ENCODE measurements around the gene CBLL1. TPM values are rescaled to one million over a fixed set of nuclear protein-coding genes. Genes with fewer than 3 reads are reported as not detected.
A peak's percentile ranks its signal among the peaks of the same experiment; 100 is the strongest.

CBLL1 gene, protein sequence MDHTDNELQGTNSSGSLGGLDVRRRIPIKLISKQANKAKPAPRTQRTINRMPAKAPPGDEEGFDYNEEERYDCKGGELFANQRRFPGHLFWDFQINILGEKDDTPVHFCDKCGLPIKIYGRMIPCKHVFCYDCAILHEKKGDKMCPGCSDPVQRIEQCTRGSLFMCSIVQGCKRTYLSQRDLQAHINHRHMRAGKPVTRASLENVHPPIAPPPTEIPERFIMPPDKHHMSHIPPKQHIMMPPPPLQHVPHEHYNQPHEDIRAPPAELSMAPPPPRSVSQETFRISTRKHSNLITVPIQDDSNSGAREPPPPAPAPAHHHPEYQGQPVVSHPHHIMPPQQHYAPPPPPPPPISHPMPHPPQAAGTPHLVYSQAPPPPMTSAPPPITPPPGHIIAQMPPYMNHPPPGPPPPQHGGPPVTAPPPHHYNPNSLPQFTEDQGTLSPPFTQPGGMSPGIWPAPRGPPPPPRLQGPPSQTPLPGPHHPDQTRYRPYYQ
- polyA plus RNA-seq (ENCODE audit: insufficient read length in 4 of 4): 10 to 100 TPM; 24.9 to 36.4 (median 35.1) TPM

DNA sequence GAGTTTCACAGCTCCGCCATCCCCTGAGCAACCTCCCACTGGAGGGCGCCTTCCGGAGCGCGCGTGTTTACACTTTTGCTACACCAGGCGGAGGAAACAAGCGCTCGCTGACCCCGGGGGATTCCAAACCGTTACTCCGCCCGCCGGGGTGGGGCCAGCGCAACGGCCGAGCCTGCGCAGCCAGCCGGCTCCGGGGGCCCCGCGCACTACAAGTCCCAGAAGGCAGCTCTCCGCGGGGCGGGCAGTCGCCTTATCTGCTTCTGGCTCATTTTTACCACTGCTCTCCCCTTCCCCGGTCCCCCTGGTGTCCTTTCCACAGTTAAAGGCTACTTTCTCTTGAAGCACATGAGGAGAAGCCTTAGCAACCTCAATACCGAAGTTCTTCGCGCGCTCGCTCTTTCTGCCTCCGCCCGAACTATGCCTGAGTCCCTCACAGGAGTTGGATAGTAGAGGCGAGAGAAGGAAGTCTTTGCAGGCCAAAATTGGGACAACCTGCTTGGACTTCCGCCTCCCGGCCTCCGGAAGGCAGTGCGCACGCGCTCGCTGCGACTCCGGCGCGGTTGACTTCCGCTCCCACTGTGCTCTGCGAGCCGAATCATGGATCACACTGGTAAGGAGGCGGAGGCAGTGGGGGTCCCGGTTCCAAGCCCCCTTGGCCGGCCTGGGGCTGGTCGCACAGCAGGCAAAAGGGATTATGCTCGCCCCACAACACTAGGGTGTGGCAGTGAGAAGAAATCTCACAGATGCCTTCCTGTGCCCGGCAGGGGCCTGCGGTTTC is at the start of gene CBLL1:
Gene CBLL1, plus strand, starts transcription at position 576 of the 778 bp plus-strand sequence. Its CDS starts 22 bp downstream, at position 598.
- DNase-seq (ENCODE audit: low read depth in 4 of 4, low spot score in 3 of 4): peak; percentile 88 to 93 (median 91)

DNA sequence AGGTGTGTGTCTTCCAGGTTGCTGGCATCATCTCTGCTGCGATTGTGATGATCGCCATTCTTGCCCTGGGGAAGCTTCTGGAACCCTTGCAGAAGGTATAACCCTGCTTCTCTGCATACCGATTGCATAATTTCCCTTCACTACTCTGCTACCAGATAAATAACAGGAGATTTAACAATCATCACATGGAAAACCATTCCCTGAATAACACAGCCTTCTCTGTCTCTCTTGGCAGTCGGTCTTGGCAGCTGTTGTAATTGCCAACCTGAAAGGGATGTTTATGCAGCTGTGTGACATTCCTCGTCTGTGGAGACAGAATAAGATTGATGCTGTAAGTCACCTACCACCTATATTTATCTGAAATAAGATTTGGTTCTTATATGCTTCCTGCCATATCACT is 49.6 kb upstream of the CBLL1 start:
- DNase-seq (ENCODE audit: low read depth in 4 of 4, low spot score in 3 of 4): no peak

DNA sequence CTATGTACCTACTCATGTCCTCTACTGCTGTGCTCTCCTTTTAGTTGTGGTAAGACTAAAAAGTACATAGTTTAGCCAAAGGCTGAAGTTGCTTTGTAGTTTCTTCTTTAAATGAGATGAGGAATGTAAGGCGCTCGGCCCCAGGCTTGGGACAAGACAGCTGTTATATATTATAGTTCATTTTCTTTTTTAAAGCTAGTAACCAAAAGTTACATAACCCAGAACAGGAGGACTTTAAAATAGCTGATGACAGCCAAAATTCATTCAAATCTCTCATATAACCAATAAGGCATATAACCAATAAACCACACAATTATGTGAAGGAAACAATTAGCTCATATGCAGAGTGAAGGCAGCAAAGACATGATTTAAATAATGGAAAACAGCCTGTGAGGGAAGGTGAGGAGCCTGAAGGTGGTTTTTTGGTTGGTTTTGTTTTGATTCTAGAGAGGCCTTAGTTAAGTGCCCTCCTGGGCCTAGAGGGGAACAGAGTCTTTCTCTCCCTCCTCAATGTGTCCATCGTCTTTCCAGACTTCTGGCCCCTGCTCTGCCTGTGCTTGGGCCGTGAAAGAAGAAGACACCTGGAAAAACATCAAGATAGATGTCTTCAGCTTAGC is 47.5 kb upstream of the CBLL1 start:
- DNase-seq (ENCODE audit: low read depth in 4 of 4, low spot score in 3 of 4): no peak

DNA sequence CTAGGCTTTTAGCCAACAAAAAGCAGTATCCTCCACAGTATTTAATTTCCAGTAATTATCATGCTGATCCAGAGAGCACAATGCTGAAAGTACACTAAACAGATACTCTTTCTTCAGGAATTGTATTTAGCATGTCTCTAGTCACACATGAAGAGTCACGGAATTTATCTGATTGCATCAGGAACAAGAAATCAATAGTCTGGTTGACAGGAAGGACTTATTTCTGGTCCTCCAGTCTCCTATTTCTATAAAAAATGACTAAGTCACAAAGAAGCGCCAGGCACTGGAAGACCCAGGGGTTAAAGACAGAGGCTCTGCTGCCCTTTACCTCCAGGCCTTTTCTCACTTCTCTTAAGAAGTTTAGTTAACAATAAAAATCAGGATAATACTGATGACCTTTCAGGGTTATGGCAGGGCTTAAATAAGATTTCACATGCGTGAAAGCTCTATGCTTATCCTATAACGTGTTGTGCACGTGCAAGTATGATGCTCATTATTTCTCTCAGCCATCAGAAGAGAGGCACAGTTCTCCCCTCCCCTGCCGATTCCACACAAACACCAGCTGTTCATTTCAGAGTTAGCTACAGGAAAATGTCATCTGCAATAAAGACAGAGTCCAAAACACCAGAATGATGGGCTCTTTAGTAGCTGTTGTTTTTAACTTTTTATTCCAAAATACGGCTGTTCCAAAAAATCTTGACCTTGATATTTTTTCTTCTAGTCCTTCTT is 46.5 kb upstream of the CBLL1 start:
- DNase-seq (ENCODE audit: low read depth in 4 of 4, low spot score in 3 of 4): no peak

DNA sequence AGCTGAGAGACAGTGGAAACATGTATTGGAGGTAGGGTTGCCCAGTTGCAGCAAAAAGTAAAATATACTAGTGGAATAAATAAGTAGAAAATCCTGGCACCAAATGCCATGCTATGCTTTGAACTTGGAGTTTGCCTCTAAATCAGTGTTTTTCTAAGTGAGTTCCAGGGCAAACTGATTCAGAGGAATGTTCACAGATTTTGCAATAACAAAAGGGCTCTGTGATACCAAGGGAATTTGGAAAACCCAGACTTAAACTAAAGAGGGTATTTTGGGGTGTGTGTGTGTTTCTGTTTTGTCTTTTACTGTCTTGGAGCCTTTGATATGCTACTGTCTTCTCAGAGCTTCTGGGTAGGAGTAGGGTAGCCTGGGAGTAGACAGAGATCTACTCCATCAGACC is 43.4 kb upstream of the CBLL1 start:
- DNase-seq (ENCODE audit: low read depth in 4 of 4, low spot score in 3 of 4): no peak

DNA sequence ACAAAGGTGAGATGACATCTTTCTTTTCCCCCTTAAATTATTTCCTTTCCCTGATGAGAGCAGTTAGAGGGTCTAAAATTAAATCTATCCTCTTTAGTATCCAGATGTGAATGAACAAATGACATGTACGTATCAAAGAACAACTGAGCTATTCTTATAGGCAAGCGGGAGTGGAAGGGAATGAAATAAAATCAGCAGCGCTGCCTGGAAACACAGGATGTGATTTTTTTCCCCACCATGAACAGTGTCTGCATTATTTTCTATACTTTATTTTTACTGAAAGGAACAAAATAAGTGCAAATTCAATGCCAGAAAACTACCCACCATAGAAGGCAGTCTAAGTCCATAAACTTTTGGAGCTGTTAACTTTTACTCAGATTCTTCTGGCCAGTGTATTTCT is 42.8 kb upstream of the CBLL1 start:
- no peak for DNase-seq (ENCODE audit: low read depth in 4 of 4, low spot score in 3 of 4)

DNA sequence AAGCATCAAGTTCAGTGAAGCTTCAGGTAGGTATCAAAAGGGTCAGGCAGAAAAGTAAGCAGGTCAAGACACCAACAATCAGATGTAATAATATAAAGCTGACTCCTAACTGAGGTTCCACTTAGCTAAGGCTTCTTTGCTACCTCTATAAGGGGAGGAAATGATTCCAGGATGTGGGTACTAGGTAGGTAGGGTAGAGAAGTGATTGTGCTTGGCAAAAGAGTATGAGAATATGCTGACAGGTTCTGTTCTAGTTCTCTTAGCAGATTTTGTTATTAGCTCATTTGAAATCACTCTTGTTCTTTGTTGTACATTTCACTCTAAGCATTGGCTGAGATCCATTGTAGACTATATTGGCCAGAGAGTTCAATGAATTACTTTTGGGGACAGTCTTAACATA is 40.7 kb upstream of the CBLL1 start:
- DNase-seq (ENCODE audit: low read depth in 4 of 4, low spot score in 3 of 4): no peak

DNA sequence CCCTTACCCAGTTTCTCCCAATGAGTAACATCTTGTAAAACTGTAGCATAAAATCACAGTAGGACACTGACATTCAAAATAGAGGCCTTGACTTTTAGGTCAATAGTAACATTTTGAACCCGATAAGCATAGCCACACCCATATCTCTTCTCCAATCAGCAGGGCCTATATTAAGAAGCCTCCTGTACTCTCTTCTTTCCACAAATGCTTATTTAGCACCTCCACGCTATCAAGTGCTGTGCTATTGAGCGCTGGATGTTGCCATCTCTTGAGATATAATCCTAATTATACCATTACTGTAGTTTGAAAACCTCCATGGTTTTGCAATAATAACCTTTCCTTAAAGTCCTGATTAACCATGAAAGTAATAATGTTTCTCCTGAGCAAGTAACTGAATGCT is 40.1 kb upstream of the CBLL1 start:
- DNase-seq (ENCODE audit: low read depth in 4 of 4, low spot score in 3 of 4): no peak

DNA sequence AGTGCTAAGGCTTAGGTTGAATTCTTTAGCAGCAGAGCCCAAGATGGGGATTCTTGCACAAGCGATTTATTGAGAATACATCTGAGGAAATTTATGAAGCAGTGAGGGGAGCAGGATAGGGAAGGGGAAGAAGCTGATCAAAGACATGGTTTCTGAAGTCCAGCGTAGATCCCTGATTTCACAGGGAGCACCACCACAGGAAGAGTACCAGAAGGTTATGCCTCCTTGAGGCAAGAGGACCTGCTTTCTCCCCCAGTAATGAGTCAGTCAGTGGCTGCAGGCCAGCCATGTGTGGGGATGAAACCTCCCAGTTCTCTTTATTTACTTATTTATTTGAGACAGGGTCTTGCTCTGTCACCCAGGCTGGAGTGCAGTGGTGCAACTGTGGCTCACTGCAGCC is 35.0 kb upstream of the CBLL1 start:
- DNase-seq (ENCODE audit: low read depth in 4 of 4, low spot score in 3 of 4): no peak

DNA sequence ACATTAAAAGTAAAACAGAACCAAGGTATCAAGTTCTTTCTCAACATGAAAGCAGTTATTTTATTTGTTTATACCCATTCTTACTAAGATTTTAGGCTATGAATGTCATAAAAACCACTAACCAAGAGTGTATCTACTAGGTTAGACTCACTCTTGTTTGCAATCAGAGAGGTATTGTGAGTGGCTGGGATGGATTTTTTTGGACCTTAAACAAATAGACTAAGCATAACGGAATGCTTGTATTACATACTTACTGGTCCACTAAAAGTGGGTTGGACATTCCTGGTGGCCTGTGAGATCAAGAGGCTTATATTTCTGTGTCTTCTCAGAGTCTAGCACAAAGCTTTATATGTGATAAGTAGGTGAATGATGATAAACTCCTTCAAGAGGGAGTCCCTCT is 32.6 kb upstream of the CBLL1 start:
- DNase-seq (ENCODE audit: low read depth in 4 of 4, low spot score in 3 of 4): no peak

DNA sequence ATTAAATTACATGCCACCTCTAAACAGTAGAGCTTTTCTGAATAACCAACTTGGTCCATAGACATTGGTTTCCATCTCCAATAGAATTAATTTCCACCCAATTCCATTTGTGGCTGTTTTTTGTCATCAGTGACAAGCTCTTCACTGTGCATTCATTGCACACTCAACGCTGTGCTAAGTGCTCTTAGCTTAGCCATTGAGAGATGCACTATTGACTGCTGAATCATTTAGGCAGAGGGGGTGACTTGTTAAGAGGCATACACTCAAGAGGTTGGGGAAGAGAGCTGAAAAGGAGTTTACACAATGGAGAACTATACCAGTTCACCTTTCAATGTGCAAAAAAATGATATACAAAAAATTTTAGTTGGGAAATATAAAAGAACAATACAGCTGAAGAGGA is 31.9 kb upstream of the CBLL1 start:
- no peak for DNase-seq (ENCODE audit: low read depth in 4 of 4, low spot score in 3 of 4)

DNA sequence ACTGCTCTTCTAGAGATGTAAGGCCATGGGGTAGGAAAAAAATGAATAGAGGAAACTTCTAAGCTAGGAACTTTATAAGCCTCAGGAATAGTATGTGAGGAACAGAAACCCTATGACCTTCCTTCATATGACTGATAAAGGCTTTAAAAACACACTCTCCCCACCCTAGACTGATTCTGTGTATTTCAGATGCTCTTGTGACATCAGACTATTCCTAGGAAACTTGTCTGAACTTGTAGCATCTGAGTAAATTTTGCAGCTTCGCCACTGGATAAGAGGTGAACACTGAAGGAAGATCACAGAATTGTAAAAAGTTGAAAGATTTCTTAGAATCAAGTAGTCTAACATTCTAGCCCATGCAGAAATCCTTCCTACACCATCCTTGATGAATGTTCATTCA is 31.0 kb upstream of the CBLL1 start:
- no peak for DNase-seq (ENCODE audit: low read depth in 4 of 4, low spot score in 3 of 4)

DNA sequence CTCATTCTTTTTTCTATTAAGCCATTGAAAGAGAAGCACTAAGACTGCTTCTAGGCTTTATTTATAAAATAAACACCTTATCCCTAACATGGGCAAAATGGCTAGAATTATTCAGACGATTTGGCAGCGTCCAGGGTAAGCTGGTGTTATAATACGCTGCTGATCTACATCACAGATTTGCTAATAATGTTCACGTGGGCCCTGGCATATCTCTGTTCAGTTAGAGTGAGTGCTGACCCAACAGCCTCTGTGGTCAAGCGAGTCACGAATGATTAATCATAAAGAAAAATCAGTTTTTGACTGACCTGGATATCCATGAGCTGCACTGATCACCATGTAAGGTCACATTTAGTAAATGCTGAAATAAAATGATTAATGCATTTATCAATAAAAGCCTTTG is 28.4 kb upstream of the CBLL1 start:
- no peak for DNase-seq (ENCODE audit: low read depth in 4 of 4, low spot score in 3 of 4)

DNA sequence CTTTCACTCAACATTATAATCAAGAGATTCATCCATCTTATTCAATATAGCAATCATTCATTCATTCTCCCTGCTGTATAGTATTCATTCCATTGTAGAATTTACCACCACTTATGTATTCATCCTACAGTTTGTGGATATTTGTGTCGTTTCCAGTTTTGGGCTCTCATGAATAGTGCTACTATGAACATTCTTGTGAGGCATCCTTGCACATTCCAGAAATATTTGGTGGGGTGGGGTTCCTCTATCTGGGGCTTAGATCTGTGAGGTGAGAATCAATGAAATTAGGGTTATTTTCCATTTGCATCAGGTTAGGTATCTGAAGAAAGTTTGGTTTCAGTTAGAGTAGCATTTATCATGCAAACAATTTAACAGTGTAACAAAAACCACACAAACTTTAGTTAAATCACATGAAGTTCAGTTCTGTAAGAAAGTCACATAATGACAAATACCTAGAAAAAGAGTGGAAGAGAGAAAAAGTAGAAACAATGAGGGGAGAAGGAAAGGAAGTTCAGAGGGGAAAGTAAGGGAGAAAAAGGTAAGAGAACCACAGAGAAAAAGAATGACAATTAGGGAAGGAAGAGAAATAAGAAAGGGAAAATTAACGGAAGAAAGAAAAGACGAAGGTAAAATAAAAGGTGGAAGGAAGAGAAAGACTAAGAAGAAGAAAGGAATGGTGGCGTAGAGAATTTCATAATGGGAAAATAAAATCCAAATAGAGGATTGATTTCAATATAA is 25.3 kb upstream of the CBLL1 start:
- no peak for DNase-seq (ENCODE audit: low read depth in 4 of 4, low spot score in 3 of 4)

DNA sequence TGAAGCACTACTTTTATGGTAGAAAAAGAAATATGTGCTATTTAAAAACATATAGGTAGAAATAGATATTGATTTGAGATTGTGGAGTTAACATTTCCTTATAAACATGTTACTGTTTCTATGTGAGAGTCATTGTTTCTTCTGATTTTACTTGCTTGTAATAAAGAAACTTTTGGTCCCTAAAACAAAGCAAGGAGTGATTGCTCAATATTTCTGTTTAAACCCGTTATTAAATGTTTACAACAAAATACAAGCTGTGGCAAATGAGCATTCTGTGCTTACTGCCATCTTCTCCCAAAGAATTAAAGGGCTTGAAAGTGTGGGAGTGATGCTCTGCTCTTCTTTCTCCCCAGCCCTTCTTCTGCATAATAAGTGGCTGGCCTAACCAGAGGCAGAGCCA is 22.7 kb upstream of the CBLL1 start:
- no peak for DNase-seq (ENCODE audit: low read depth in 4 of 4, low spot score in 3 of 4)

DNA sequence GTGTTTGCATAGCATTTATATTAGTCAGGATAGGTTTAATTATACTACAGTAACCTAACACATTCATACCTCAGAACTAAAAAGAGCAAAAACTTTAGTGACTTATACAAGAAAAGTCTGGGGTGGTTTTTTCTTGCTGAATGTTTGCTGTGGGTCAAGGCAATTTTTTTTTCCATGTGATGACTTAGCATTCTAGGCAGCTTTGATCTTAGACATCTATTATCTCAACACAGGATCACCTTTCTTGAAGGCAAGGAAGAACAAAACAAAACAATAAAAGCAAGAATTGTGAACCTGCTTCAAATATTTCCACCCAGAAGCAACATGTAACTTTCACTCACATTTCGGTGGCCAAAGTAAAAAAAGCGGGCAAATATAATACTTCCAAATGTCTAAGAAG is 20.7 kb upstream of the CBLL1 start:
- no peak for DNase-seq (ENCODE audit: low read depth in 4 of 4, low spot score in 3 of 4)

DNA sequence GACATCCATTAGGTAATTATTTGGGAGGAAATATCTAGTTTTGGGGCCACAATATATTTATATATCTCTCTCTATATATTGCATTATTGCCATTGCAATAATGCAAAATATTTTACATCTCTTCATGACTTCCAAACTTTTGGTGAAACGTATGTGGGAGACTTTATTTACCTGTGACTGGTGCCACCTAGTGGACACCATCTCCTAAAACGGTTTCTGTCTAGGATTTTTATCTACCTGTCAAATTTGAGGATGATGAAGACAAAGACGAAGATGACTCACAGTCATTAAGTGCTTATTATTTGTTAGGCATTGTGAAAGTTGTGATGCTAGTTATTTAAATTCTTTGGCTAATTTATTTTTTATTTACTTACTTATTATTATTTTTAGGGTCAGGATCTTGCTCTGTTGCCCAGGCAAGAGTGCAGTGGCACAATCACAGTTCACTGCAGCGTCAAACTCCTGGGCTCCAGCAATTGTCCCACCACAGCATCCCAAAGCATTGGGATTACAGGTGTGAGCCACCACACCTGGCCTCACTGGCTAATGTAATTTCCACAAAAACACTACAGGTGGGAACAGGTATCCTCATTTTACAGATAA is 18.7 kb upstream of the CBLL1 start:
- DNase-seq (ENCODE audit: low read depth in 4 of 4, low spot score in 3 of 4): peak; percentile 20 to 51 (median 30)

DNA sequence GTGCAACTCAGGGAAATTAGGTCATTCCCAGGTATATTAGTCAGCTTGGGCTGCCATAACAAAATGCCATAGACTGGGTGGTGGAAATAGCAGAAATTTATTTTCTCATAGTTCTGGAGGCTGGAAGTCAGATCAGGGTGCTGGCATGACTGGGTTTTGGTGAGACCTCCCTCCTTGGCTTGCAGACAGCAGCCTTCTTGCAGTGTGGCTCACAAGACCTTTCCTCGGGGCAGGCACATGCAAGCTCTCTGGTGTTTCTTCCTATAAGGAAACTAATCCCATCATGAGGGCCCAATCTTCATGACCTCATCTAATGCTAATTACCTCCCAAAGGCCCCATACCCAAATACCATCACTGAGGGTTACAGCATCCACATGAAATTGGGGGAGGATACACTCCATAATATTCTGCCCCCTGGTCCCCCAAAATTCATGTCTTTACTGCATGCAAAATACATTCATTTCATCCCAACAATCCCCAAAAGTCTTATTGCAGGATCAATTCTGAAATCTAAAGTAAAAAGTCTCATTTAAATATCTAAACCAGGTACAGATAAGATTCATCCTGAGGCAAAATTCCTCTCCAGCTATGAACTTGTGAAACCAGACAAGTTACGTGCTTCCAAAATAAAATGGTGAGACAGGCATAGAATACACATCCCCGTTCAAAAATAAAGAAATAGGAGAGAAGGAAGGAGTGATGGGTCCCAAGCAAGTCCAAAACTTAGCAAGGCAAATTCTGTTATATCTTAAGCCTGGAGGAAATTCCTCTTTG is 17.4 kb upstream of the CBLL1 start:
- DNase-seq (ENCODE audit: low read depth in 4 of 4, low spot score in 3 of 4): no peak

DNA sequence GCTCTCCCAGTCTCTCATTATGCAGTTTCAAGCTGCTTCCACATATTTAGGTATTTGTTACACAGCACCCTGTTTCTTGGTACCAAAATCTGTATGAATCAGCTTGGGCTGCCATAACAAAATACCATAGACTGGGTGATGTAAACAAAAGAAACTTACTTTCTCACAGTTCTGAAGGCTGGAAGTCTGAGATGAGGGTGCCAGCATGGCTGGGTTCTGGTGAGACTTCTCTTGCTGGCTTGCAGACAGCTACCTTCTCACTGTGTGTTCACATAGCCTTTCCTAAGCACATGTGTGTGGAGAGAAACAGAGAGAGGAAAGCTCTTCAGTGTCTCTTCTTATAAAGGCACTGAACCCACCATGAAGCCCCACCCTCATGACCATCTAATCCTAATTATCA is 15.7 kb upstream of the CBLL1 start:
- no peak for DNase-seq (ENCODE audit: low read depth in 4 of 4, low spot score in 3 of 4)

All from right renal pelvis (tissue), 4 donors.